Neural cell (in vitro differentiated cells): Measurements from ENCODE around the gene POU2F2. TPM values are rescaled to one million over a fixed set of nuclear protein-coding genes. Genes with fewer than 3 reads are reported as not detected.

Experiments used
- H2AFZ ChIP-seq: fragments of 200-600, 300-800 bp; sonication (generic), shearing (Covaris generic); 2 replicates; pipeline ENCODE4 v1.6.0; 2014; ENCODE audit warnings: low read depth, mild to moderate bottlenecking, antibody characterized with exemption, low read length, moderate library complexity
- H3F3A ChIP-seq: fragments of 200-600 bp; shearing (Covaris generic); 2 replicates; pipeline ENCODE4 v1.6.1; 2016; ENCODE audit warnings: mild to moderate bottlenecking, moderate library complexity, mixed read lengths, antibody characterized with exemption, low read length; ENCODE audit not compliant: insufficient read depth, poor library complexity, severe bottlenecking
- H3K27ac ChIP-seq: fragments of 200-600, 300-800 bp; sonication (generic), shearing (Covaris generic); 2 replicates; pipeline ENCODE4 v1.5.1; 2014; ENCODE audit warnings: mild to moderate bottlenecking, low read length, moderate library complexity
- H3K27me3 ChIP-seq: fragments of 300-800, 200-600 bp; sonication (generic), shearing (Covaris generic); 2 replicates; pipeline ENCODE4 v1.6.0; 2014; ENCODE audit warnings: mild to moderate bottlenecking, low read depth, low read length, moderate library complexity; ENCODE audit not compliant: insufficient read depth
- H3K36me3 ChIP-seq: fragments of 300-800, 200-600 bp; sonication (generic), shearing (Covaris generic); 2 replicates; pipeline ENCODE4 v1.5.1; 2014; ENCODE audit warnings: mild to moderate bottlenecking, antibody characterized with exemption, low read length, moderate library complexity; ENCODE audit not compliant: insufficient read depth
- H3K4me2 ChIP-seq: fragments of 300-800, 200-600 bp; sonication (generic), shearing (Covaris generic); 2 replicates; pipeline ENCODE4 v1.6.0; 2014; ENCODE audit warnings: mild to moderate bottlenecking, low read length
- H3K4me3 ChIP-seq: fragments of 300-800, 200-600 bp; sonication (generic), shearing (Covaris generic); 2 replicates; pipeline ENCODE4 v1.5.1; 2014; ENCODE audit warnings: mild to moderate bottlenecking, low read length, moderate library complexity
- H3K79me2 ChIP-seq: fragments of 200-600 bp; shearing (Covaris generic); replicated peaks from 2 replicates; pipeline ENCODE4 v1.6.0; 2014; ENCODE audit warnings: mild to moderate bottlenecking, low read length, moderate library complexity; ENCODE audit not compliant: insufficient read depth
- H3K9ac ChIP-seq: fragments of 300-800, 200-600 bp; sonication (generic), shearing (Covaris generic); 2 replicates; pipeline ENCODE4 v1.6.1; 2016; ENCODE audit warnings: mild to moderate bottlenecking, low read length, mixed read lengths
- H3K9me2 ChIP-seq: fragments of 200-600 bp; shearing (Covaris generic); 2 replicates; pipeline ENCODE4 v1.6.1; 2016; ENCODE audit warnings: mild to moderate bottlenecking, low read length, mixed read lengths; ENCODE audit not compliant: insufficient read depth
- H3K9me3 ChIP-seq: fragments of 200-600, 300-800 bp; sonication (generic), shearing (Covaris generic); 2 replicates; pipeline ENCODE4 v1.6.1; 2016; ENCODE audit warnings: mild to moderate bottlenecking, mixed run types, low read length, moderate library complexity, mixed read lengths
- H4K20me1 ChIP-seq: fragments of 200-600 bp; shearing (Covaris generic); 2 replicates; pipeline ENCODE4 v1.6.1; 2016; ENCODE audit warnings: mild to moderate bottlenecking, mixed run types; ENCODE audit not compliant: insufficient read depth
- EP300 ChIP-seq: fragments of 450-650 bp; conservative IDR thresholded peaks from 2 replicates; pipeline ENCODE4 v1.6.1; 2014; ENCODE audit warnings: antibody characterized with exemption, mild to moderate bottlenecking, moderate library complexity; ENCODE audit not compliant: poor library complexity, severe bottlenecking
- EZH2 ChIP-seq: fragments of 200-600, 300-800 bp; shearing (Covaris generic), sonication (generic); IDR thresholded peaks from 2 replicates; pipeline ENCODE4 v1.6.1; 2014; ENCODE audit warnings: antibody characterized with exemption, low read length, borderline replicate concordance, mild to moderate bottlenecking; ENCODE audit not compliant: insufficient read depth, poor library complexity, severe bottlenecking
- MXI1 ChIP-seq: fragments of 450-650 bp; conservative IDR thresholded peaks from 2 replicates; pipeline ENCODE4 v1.6.1; 2014; ENCODE audit warnings: antibody characterized with exemption, mild to moderate bottlenecking; ENCODE audit not compliant: poor library complexity, severe bottlenecking
- POLR2AphosphoS5 ChIP-seq: IDR thresholded peaks from 2 replicates; pipeline ENCODE4 v1.6.1; 2012
- RAD21 ChIP-seq: fragments of 450-650 bp; conservative IDR thresholded peaks from 2 replicates; pipeline ENCODE4 v1.6.1; 2014; ENCODE audit warnings: antibody characterized with exemption, mild to moderate bottlenecking, moderate library complexity
- SMC3 ChIP-seq: fragments of 450-650 bp; conservative IDR thresholded peaks from 2 replicates; pipeline ENCODE4 v1.6.1; 2014; ENCODE audit warnings: antibody characterized with exemption, mild to moderate bottlenecking, moderate library complexity; ENCODE audit not compliant: poor library complexity
- TAF1 ChIP-seq: IDR thresholded peaks from 2 replicates; pipeline ENCODE4 v1.6.1; 2012; ENCODE audit warnings: low read depth
- polyA plus RNA-seq: library from polyadenylated mRNA; depleted of rRNA; stranded (reverse); fragments of >200 nt; gene quantifications from 2 replicates; pipeline ENCODE4 v1.2.3, GENCODE V29; 2014
- TF ChIP-seq, protein P1 (sequence below): fragments of 450-650 bp; IDR thresholded peaks from 2 replicates; pipeline ENCODE4 v1.5.1; 2014; ENCODE audit warnings: antibody characterized with exemption, mild to moderate bottlenecking, moderate library complexity; ENCODE audit not compliant: poor library complexity, severe bottlenecking
- TF ChIP-seq, protein P2 (sequence below): IDR thresholded peaks from 2 replicates; pipeline ENCODE4 v1.6.1; 2012; ENCODE audit warnings: borderline replicate concordance

Gene POU2F2
- polyA plus RNA-seq, 1 donor from 2014 or later, result 7.7 TPM

DNA sequence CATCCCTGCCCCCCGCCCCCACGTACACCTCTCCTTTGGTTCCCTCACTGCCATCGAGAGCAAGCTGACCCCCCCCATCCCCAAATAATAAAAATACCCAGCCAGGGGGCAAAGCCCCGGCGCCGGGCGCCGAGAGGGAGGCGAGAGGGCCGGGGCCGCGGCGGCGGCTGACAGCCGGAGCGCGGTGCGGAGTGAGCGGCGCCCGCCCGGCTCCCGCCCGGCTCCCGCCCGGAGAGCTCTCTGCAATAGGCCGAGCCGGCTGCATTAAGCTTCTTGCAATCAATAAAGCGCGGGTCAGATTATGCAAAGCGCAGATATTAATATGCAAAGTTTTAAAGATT is 44.4 kb upstream of the POU2F2 start:
- Histone ChIP-seq H3K27me3 (no peaks in the 10 kb centered on the region), H3K9me3 (no peaks in the 10 kb centered on the region), H3K4me2 (no peak overlapping the region), H3K79me2 (peaks cover 46% of the 10 kb centered on the region), H3K4me3 (peak overlapping the region; percentile 87), H3F3A (peaks cover 7% of the 10 kb centered on the region), H3K36me3 (no peaks in the 10 kb centered on the region), H3K9ac (peak overlapping the region; percentile 100), H3K9me2 (no peaks in the 10 kb centered on the region), H3K27ac (peak overlapping the region; percentile 100), H4K20me1 (no peaks in the 10 kb centered on the region), H2AFZ (peak overlapping the region; percentile 11)
- TF ChIP-seq MXI1, result no peak
- TF ChIP-seq, protein P1, sequence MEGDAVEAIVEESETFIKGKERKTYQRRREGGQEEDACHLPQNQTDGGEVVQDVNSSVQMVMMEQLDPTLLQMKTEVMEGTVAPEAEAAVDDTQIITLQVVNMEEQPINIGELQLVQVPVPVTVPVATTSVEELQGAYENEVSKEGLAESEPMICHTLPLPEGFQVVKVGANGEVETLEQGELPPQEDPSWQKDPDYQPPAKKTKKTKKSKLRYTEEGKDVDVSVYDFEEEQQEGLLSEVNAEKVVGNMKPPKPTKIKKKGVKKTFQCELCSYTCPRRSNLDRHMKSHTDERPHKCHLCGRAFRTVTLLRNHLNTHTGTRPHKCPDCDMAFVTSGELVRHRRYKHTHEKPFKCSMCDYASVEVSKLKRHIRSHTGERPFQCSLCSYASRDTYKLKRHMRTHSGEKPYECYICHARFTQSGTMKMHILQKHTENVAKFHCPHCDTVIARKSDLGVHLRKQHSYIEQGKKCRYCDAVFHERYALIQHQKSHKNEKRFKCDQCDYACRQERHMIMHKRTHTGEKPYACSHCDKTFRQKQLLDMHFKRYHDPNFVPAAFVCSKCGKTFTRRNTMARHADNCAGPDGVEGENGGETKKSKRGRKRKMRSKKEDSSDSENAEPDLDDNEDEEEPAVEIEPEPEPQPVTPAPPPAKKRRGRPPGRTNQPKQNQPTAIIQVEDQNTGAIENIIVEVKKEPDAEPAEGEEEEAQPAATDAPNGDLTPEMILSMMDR, result no peak
- no peak for TF ChIP-seq RAD21
- peak; percentile 2 for TF ChIP-seq TAF1
- TF ChIP-seq EP300, result no peak

DNA sequence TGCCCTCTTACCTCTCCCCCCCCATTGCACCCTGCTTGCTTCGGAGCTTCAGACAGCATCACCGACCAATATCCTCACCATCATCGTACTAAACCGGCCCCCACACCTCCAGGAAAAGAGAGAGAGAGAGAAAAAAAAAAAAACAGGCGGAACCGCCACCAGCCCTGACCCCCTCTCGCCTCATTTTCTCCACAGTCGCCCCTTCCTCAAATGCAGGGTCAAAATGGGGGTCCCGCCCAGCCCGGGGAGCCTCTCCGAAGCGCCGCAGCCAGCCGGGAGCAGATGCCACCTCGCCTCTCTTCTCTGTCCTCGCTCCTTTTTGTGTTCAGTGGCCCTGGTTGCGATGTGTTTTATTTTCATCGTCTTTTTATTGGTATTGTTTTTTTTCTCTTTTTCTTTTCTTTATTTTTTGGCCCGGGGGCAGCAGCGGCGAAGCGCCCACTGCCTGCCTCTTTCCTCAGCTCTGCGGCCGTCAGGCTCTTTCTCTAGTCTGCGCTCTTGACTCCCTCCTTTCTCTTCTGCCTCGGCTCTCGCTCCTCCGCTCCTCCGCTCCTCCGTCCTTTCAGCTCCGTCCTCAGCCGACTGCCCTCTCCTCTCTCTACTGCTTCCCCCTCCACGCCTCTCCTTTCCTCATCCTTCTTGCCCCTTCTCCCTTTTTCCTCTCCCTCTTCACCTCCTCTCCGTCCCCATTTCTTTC is 43.9 kb upstream of the POU2F2 start:
- Histone ChIP-seq H3K27me3 (no peaks in the 10 kb centered on the region), H3K9ac (peak overlapping the region; percentile 100), H3K27ac (peak overlapping the region; percentile 100), H3K4me3 (peak overlapping the region; percentile 87), H3K9me2 (no peaks in the 10 kb centered on the region), H4K20me1 (no peaks in the 10 kb centered on the region), H3K36me3 (no peaks in the 10 kb centered on the region), H3F3A (peaks cover 7% of the 10 kb centered on the region), H3K9me3 (no peaks in the 10 kb centered on the region), H2AFZ (peak overlapping the region; percentile 11), H3K4me2 (peak overlapping the region; percentile 100), H3K79me2 (peaks cover 46% of the 10 kb centered on the region)
- TF ChIP-seq EZH2 (no peak), SMC3 (no peak), POLR2AphosphoS5 (peak; percentile 28), TAF1 (no peak)
- TF ChIP-seq, protein P2, sequence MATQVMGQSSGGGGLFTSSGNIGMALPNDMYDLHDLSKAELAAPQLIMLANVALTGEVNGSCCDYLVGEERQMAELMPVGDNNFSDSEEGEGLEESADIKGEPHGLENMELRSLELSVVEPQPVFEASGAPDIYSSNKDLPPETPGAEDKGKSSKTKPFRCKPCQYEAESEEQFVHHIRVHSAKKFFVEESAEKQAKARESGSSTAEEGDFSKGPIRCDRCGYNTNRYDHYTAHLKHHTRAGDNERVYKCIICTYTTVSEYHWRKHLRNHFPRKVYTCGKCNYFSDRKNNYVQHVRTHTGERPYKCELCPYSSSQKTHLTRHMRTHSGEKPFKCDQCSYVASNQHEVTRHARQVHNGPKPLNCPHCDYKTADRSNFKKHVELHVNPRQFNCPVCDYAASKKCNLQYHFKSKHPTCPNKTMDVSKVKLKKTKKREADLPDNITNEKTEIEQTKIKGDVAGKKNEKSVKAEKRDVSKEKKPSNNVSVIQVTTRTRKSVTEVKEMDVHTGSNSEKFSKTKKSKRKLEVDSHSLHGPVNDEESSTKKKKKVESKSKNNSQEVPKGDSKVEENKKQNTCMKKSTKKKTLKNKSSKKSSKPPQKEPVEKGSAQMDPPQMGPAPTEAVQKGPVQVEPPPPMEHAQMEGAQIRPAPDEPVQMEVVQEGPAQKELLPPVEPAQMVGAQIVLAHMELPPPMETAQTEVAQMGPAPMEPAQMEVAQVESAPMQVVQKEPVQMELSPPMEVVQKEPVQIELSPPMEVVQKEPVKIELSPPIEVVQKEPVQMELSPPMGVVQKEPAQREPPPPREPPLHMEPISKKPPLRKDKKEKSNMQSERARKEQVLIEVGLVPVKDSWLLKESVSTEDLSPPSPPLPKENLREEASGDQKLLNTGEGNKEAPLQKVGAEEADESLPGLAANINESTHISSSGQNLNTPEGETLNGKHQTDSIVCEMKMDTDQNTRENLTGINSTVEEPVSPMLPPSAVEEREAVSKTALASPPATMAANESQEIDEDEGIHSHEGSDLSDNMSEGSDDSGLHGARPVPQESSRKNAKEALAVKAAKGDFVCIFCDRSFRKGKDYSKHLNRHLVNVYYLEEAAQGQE, result peak; percentile 78
